ENCODE results near the gene UVSSA. TPM values are rescaled to one million over a fixed set of nuclear protein-coding genes. Genes with fewer than 3 reads are reported as not detected.

The UVSSA gene
- total RNA-seq, 1 donor from 2014 or later: 28.3 TPM

DNA sequence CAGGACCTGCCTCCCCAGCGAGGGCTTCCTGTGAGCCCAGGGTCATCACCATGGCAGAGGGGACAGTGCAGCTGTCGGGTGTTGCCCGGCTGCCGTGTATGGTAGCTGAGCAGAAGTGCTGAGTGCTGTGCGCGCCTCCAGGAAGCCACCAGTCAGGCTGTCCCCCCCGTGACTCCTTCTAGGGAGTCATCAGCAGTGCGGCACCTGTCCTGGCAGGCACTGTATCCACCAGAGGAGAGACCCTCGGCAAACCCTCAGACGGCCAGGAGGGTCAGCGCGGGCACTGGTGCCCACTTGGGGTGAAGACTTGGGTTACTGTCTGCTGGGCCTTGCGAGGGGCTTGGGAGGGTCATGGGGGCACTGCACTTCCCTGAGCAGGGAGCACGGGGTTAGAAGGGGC lies 8.4 kb downstream of the UVSSA start:
- H3K27ac Mint-ChIP-seq: no peak overlapping the region
- H3K36me3 Mint-ChIP-seq (ENCODE audit: low read depth): peaks cover 9% of the 10 kb centered on the region
- no peaks in the 10 kb centered on the region for H3K9me3 Mint-ChIP-seq
- DNase-seq: no peak
- H3K4me3 Mint-ChIP-seq: no peak overlapping the region
- peaks cover 5% of the 10 kb centered on the region for H3K4me1 Mint-ChIP-seq
- intact Hi-C loops (cut with micrococcal nuclease): no loop called here
- H3K27me3 Mint-ChIP-seq: no peaks in the 10 kb centered on the region

DNA sequence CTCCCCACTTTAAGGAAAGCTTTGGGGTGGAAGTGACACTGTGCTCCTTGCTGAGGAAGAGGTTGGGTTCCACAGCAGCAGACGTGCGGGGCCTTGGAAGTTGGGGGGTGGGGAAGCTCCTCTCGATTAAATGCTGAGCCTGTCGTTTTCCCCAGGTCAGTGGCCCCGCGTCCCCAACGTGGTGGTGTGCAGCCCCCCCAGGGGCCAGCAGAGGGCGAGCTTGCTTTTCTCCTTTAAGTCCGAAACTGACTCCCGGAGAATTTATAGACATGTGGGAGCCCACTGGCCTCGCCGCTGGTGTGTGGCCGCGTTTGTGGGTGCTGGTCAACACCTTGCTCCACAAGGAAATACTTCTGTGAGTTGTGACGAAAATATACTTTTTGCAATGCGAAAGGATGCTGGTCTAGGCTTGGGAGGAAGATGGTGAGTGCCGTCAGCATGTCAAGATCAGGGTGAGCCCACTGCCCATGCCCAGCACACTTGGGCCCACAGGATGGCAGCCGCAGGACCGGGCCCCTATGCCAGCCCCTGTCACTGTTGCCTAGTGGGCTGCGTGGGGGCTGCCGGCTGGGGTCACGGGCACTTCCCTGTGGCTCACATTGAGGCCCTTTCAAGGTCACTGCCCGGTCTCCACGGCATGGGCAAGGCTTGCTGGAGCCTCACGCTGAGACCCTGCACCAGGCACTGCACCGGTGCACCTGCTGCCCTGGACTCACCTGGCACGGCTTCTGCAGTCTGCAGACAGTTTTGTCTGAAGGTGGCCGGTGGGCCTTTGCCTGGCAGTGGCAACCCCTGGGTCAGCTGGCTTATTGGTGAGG lies 9.4 kb downstream of the UVSSA start:
- Mint-ChIP-seq H3K9me3 (no peaks in the 10 kb centered on the region), H3K27ac (no peak overlapping the region), H3K4me1 (peaks cover 4% of the 10 kb centered on the region), H3K27me3 (no peaks in the 10 kb centered on the region), H3K4me3 (no peak overlapping the region), H3K36me3 (ENCODE audit: low read depth) (peaks cover 9% of the 10 kb centered on the region)
- DNase-seq: peak; percentile 81
- intact Hi-C loops (cut with micrococcal nuclease): no loop called here

DNA sequence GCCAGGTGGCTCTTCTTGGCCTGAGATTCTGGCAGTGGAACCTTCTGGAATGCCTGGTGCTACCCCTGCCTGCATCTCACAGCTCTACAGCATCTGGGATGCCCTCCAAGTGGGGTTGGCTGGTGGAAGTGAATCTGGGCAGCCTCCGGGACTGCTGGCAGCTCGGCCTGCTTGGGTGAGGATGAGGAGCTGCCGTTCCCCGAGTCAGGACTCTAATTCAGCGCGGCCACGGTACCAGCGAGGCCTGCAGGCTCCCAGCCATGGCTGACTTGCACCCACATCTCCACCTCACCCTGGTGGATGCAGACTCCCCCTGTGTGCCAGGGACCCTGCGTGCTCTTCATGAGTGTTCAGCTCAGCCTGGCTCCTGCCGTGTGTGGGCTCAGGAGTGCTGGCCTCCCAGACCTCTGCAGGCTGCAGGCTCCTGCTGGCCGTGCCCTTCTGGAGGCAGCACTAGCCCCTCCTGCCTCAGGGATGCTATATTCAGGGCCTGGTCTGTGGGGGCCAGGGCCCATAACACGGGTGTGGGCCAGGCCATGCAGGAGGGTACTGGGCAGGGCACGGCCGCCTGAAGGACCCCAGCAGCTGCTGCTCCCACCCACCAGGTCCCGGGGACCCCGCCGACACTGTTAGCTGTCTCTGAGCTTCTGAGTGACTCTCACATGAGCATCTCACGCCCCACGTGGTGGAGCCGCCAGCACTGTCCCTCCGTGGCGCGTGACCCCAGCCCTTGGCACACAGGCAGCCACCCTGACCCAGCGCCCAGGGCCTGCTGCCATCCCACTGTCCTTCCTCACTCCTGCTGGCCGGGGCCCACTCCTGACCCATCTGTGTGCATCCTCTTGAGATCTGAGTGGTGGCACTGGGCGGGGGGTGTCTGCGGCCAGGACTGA lies 10.6 kb downstream of the UVSSA start:
- Mint-ChIP-seq H3K9me3 (no peaks in the 10 kb centered on the region), H3K36me3 (ENCODE audit: low read depth) (peaks cover 2% of the 10 kb centered on the region), H3K27me3 (no peaks in the 10 kb centered on the region), H3K4me3 (no peak overlapping the region), H3K4me1 (no peaks in the 10 kb centered on the region), H3K27ac (no peak overlapping the region)
- intact Hi-C loops (cut with micrococcal nuclease): no loop called here
- DNase-seq: no peak

DNA sequence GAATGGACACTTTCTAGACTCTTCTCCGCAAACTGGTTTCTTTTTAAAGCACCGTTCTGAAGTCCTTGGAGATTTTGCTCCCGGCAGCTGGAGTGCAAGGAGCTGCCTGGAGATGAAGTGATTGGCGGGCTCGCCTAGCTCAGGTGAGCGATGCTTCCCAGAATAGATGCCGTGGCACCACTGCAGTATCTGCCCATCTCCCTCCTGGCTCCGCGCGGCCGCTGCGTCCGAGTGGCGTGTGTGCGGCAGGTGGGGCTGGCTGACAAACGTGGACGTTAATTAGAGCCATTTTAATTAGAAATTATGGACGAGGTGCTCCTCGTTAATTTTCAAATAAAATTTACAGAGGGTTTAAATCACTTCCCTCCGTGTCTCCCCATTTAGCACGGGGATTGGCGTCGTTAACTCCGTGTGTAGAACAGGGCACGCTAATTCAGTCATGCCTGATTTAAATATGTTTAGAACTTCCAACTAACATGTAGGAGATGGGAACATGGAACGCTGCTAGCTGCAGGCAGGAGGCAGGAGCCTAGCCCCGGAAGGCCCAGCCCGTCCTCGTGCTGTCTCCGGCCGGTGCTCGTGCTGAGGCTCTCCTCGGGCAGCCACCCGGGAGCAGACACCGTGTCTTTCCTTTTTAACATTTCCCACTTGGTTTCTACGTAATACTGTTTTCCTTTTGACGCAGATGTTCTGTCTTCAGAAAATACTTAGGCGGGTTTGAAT lies 11.6 kb downstream of the UVSSA start:
- Mint-ChIP-seq H3K27me3 (no peaks in the 10 kb centered on the region), H3K4me3 (no peak overlapping the region), H3K36me3 (ENCODE audit: low read depth) (no peaks in the 10 kb centered on the region), H3K4me1 (no peaks in the 10 kb centered on the region), H3K27ac (no peak overlapping the region), H3K9me3 (no peaks in the 10 kb centered on the region)
- intact Hi-C loops (cut with micrococcal nuclease): no loop called here
- no peak for DNase-seq

DNA sequence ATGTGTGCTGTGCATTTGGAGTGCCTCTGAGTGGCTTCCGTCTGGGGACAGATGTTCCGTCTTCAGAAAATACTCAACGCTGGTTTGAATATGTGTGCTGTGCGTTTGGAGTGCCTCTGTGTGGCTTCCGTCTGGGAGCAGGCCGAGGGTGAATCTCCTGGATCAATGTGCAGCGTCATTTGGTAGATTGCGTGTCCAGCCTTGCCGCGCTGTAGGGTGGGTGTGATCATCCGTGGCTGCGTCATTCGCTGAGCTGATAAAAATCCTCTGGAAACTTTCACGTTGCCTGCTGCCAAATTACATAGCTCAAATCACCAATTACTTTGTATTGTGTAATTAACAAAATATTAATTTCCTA lies 12.1 kb downstream of the UVSSA start:
- Mint-ChIP-seq H3K27ac (no peak overlapping the region), H3K4me3 (no peak overlapping the region), H3K4me1 (no peaks in the 10 kb centered on the region), H3K9me3 (no peaks in the 10 kb centered on the region), H3K27me3 (no peaks in the 10 kb centered on the region), H3K36me3 (ENCODE audit: low read depth) (no peaks in the 10 kb centered on the region)
- DNase-seq: no peak
- intact Hi-C loops (cut with micrococcal nuclease): no loop called here

DNA sequence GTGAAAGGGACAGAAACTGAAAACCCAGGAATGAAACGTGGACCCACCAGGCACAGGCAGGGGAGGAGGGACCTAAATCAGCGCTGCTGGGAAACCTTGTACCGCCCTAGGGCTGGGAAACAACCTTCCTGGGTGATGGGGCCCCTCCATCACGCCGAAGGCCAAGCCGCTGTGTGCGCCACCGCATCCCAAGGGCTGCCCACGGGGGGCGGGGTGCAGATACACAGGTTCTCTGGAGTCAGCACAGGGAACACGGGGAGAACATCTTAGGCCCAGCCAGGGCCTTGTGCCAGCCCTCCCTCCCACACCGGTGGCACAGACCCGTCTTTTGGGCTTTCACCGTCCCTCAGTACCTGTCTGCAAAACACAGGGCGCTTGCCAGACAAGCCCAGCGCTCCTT lies 13.0 kb downstream of the UVSSA start:
- no peak overlapping the region for H3K4me3 Mint-ChIP-seq
- intact Hi-C loops (cut with micrococcal nuclease): no loop called here
- H3K4me1 Mint-ChIP-seq: no peaks in the 10 kb centered on the region
- no peak overlapping the region for H3K27ac Mint-ChIP-seq
- H3K27me3 Mint-ChIP-seq: no peaks in the 10 kb centered on the region
- no peaks in the 10 kb centered on the region for H3K36me3 Mint-ChIP-seq (ENCODE audit: low read depth)
- DNase-seq: no peak
- no peaks in the 10 kb centered on the region for H3K9me3 Mint-ChIP-seq

DNA sequence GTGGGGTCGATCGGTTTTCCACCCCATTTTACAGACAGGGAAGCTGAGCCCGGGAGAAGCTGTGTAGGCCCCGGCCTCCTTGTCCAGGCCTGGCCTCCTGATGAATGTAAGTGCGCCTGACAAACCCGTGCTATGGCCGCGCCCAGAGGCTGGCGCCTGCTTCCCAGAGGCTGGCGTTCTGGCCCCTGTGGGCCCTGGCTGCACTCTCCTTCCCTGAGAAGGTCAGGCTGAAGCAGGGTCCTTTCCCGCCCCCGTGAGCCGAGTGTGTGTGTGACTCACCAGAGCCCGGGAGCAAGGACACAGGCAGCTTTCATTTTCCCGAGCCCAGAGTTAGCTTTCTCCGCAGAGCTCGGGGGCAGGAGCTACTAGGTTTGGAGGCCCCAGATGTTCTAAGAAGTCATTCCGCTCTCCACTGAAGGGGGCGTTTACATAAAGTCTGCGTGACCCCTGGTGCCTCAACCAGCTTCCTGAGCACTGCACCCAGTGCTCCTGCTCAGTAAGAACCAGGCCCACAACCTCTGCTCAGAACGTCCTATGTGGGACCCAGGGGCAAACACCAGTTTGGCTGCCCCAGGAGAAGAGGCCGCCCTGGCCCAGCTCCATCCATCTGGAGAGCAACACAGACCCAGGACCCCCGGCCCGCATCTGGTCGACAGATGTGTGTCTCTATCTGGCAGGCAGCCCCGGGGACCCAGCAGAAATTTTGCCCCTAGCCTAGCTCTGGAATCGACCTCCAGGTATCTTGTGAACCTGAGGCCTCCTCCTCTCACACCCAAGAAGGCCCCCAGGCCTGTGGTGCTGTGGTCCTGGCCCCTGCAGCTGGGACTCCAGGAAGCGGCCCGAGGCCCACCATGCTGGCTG lies 13.6 kb downstream of the UVSSA start:
- intact Hi-C loops (cut with micrococcal nuclease): no loop called here
- no peak for DNase-seq
- Mint-ChIP-seq H3K27ac (no peak overlapping the region), H3K9me3 (no peaks in the 10 kb centered on the region), H3K4me3 (no peak overlapping the region), H3K27me3 (no peaks in the 10 kb centered on the region), H3K36me3 (ENCODE audit: low read depth) (no peaks in the 10 kb centered on the region), H3K4me1 (no peaks in the 10 kb centered on the region)

DNA sequence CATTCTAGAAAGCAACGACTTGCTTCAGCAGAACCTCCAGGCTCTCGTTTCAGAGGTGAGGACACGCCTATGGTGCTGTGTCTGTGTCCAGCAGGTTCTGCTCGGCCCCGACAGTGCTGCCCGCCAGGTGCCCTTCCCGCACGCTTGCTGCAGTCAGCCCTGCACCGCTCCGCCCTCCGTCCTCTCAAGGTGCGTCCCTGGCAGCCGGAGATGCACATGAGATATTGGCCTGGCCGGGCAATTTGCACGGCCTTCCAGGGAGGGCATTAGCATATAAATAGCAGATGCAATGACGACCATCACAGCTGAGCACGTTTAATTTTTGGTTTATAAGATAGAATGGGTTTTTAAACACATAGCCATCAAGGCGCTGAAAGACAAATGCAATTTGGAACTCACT lies 14.4 kb downstream of the UVSSA start:
- no peaks in the 10 kb centered on the region for H3K36me3 Mint-ChIP-seq (ENCODE audit: low read depth)
- H3K27ac Mint-ChIP-seq: no peak overlapping the region

DNA sequence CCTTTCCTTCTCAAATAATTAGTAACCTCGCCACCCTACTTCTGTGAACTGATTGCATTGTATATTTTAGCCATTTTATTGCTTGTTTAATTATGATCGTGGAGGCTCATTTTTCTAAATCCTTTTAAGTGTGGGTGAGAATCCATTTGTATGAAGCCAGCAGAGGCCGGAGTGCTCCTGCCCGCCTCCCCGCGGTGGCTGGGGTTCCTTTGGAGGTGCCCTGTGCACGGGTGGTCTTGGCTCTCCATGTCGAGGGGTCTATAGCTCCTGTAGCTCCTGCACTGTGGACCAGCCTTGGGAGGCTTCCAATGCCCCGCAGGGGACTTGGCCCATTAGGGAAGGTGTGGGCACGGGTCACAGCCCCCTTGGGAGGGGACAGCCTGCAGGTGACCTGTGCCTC lies 15.0 kb downstream of the UVSSA start:
- Mint-ChIP-seq H3K27ac (no peak overlapping the region), H3K4me1 (no peaks in the 10 kb centered on the region), H3K27me3 (no peaks in the 10 kb centered on the region), H3K4me3 (no peak overlapping the region), H3K36me3 (ENCODE audit: low read depth) (no peaks in the 10 kb centered on the region), H3K9me3 (no peaks in the 10 kb centered on the region)
- intact Hi-C loops (cut with micrococcal nuclease): no loop called here
- DNase-seq: no peak

More for the DNA sequence above, 14.4 kb downstream of the UVSSA start:
- Mint-ChIP-seq H3K9me3 (no peaks in the 10 kb centered on the region), H3K4me3 (no peak overlapping the region), H3K27me3 (no peaks in the 10 kb centered on the region), H3K4me1 (no peaks in the 10 kb centered on the region)
- DNase-seq: no peak
- intact Hi-C loops (cut with micrococcal nuclease): no loop called here

DNA sequence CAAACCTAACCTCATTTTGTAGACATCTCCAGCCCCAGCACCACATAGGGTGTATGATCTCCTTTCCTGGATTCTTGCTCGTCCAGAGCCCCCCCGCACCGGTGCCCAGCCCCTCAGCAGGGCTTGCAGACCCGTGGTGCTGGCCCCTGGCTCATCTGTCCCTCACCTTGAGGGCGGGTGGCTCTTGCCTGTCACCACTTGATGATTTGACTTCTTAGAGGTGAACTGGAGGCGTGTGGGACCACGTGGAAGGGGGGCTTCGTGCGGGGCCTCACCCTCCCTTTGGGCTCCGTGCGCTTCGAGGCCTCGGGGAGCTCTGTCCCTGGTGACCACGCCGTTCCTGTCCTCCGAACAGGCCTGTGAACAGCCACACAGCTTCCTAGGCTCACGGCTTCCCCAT lies 15.5 kb downstream of the UVSSA start:
- no peaks in the 10 kb centered on the region for H3K9me3 Mint-ChIP-seq
- intact Hi-C loops (cut with micrococcal nuclease): no loop called here
- no peak for DNase-seq
- H3K4me3 Mint-ChIP-seq: no peak overlapping the region
- no peaks in the 10 kb centered on the region for H3K4me1 Mint-ChIP-seq
- H3K27me3 Mint-ChIP-seq: no peaks in the 10 kb centered on the region
- no peak overlapping the region for H3K27ac Mint-ChIP-seq
- no peaks in the 10 kb centered on the region for H3K36me3 Mint-ChIP-seq (ENCODE audit: low read depth)

DNA sequence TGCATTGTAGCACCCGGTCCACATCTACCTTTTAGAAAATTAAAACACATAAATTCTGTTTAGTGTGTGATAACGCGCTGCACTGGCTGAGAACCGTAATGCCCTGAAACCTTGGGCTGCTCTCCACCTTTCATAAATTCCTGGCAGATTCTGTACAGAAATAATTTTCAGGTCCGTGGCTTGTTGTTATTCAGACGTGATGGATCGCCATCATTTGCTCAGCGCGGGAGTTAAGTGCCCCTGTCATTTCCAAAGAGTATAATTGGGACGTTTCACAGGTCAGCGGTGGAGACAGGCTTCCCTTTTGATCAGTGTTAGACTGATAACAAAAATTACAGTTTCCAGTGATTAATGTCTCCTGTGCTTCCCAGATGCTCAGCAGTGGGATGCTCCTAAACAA lies 16.5 kb downstream of the UVSSA start:
- Mint-ChIP-seq H3K27ac (no peak overlapping the region), H3K4me3 (no peak overlapping the region), H3K36me3 (ENCODE audit: low read depth) (no peaks in the 10 kb centered on the region), H3K4me1 (no peaks in the 10 kb centered on the region), H3K9me3 (no peaks in the 10 kb centered on the region), H3K27me3 (no peaks in the 10 kb centered on the region)
- intact Hi-C loops (cut with micrococcal nuclease): no loop called here
- no peak for DNase-seq

DNA sequence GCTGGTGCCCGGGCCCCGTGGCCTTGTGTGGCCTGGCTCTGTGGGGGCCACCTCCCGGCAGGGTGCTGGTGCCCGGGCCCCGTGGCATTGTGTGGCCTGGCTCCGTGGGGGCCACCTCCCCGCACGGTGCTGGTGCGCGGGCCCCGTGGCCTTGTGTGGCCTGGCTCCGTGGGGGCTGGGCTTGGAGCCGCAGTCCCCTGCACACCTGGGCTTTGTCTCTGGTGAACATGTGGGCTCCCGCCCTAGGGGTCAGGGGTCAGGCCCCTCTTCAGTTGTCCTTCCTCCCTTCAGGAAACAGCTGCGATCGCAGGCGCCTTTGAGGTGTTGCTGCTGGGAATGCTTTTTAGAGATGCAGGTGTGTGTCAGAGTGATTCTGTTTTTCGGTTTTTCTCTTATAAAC lies 17.2 kb downstream of the UVSSA start:
- Mint-ChIP-seq H3K27ac (no peak overlapping the region), H3K9me3 (no peaks in the 10 kb centered on the region), H3K4me3 (no peak overlapping the region), H3K27me3 (no peaks in the 10 kb centered on the region), H3K36me3 (ENCODE audit: low read depth) (no peaks in the 10 kb centered on the region), H3K4me1 (no peaks in the 10 kb centered on the region)
- no peak for DNase-seq
- intact Hi-C loops (cut with micrococcal nuclease): no loop called here

- intact Hi-C loops (cut with micrococcal nuclease): no loop called here
- no peaks in the 10 kb centered on the region for H3K9me3 Mint-ChIP-seq
- H3K4me1 Mint-ChIP-seq: no peaks in the 10 kb centered on the region
- no peaks in the 10 kb centered on the region for H3K36me3 Mint-ChIP-seq (ENCODE audit: low read depth)
- no peak overlapping the region for H3K27ac Mint-ChIP-seq
- no peaks in the 10 kb centered on the region for H3K27me3 Mint-ChIP-seq
- no peak overlapping the region for H3K4me3 Mint-ChIP-seq
- no peak for DNase-seq
Measured at GRCh38 chr4:1364748-1365147, 17.7 kb downstream of the UVSSA start.
